SKM-1 treated with dmso at 0.1 percent for 144 hours (cell line): ENCODE data around the gene TSC22D3.
"Not testable (repeated sequence)": the region's sequence is repeated elsewhere in the genome, so short reads cannot be mapped to it uniquely, and the experiment has no call there.

ENCODE experiments used
- DNase-seq: peaks from one replicate; lab custom pipeline; 2025; ENCODE audit not compliant: unreplicated experiment; lab: John Stamatoyannopoulos, UW

Gene TSC22D3

DNA sequence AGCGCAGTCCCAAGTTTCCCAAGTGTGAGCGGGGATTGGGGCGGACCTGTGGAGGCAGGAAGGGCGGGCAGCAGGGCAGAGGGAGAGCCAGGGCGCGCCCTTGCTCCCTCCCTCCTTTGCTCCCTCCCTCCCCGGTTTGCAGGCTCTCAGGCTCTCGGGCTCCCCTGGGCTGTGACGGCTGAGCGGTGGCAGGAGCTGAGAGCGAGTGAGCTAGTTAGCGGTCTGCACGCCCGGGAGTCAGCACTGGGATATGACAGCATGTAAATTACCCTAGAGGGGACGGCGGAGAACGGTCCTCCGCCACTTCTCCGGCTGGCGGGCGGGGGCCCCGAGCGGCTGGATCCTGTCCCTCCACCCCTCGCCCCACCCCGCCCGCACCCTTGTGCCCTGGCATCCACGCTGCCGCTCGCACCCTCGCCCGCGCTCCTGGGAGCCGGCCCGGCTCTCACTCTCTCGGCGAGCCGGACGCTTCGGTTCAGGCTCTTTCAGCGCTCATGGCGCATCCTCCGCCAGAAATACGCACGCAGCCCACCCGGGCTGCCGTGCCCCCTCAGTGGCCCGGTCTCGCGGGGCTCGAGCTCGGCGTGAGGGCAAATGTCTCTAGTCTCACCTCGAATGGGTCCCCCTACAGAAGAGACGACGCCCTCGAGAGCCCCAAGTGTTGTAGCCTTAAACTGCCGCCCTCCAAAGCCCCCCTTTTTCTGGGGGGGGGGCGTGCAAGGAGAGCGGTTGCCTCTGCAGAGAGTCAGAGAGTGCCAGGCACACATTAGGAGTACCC lies at the start of gene TSC22D3:
TSS of gene TSC22D3 (minus strand) at position 54 of the 778 bp plus-strand sequence. CDS start 368 bp downstream, outside the sequence.
- peak; percentile 53 for DNase-seq

DNA sequence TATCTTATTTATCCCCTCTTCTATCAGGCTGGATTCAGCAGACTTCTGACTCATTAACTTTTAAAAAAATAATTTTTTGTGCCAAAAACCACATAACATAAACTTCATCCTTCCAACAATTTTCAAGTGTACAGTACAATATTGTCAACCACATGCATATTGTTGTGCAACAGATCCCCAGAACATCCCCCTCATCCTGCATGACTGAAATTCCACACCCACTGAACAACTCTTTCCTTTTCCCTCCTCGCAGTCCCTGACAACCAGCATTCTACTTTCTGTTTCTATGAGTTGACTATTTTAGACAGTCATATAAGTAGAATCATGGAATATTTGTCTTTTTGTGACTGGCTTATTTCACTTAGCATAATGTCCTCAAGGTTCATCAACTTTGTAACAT lies 47.9 kb upstream of the TSC22D3 start:
- no peak for DNase-seq

DNA sequence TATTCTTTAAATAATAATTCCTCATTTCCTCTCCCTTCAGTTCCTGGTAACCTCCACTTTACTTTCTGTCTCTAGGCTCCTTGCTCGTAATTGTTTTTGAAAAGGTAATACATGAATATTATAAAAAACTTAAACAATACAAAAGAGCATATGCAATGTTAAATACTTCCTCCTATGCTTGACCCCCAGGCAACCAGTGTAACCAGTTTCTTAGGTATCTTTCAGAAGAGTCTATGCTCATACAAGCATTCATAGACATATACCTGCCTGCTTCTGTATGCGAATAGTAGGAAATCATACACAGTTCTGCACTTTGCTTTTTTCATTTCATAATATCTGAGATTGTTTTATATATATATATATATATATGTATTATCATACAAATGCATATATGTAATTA lies 47.5 kb upstream of the TSC22D3 start:
- no peak for DNase-seq

DNA sequence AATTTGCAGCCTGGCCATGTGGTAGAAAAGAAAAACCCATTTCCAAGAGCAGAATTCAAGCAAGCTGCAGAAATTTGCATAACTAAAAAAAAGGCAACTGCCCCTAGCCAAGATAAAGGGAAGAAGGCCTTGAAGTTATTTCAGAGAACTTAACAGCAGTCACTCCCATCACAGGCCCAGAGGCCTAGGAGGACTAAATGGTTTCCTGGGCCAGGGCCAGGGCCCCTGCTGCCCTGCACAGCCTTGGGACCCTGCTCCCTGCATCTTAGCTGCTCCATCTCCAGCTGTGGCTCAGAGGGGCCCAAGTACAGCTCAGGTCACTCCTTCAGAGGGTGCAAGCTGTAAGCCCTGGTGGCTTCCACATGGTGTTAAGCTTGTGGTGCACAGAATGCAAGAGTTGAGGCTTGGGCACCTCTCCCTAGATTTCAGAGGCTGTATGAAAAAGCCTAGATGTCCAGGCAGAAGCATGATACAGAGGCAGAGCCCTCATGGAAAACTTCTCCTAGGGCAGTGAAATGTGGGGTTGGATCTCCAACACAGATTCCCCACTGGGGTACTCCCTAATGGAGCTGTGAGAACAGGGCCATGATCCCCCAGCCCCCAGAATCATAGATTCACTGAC lies 43.4 kb upstream of the TSC22D3 start:
- no peak for DNase-seq

DNA sequence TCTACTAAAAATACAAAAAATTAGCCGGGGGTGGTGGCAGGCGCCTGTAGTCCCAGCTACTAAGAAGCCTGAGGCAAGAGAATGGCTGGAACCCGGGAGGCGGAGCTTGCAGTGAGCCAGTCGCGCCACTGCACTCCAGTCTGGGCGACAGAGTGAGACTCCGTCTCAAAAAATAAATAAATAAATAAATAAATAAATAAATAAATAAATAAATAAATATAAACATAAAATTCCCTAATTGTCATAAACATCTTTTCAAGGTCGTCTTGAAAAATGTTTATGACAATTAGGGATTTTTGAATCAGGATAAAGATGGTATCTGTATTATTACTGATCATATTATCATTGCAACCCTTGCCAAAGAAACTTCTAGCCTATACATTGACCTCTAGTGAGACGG lies 34.5 kb upstream of the TSC22D3 start:
- not testable (repeated sequence) for DNase-seq

DNA sequence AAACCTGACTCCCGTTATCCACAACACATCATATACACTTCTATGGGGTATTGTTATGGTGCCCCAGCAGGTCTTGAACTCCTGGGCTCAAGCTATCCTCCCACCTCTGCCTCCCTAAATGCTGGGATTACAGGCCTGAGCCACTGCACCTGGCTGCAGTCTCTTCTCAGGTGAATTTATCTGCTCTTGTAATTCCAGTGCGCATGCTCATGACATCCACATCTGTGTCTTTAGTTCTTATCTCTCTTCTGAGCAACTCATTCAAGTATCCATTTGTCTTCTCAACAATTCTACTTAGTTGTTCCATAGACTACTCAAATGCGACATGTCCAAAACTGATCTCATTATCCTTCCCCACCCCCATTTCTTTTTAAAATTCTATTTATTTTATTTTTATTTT lies 29.6 kb upstream of the TSC22D3 start:
- DNase-seq, result no peak

DNA sequence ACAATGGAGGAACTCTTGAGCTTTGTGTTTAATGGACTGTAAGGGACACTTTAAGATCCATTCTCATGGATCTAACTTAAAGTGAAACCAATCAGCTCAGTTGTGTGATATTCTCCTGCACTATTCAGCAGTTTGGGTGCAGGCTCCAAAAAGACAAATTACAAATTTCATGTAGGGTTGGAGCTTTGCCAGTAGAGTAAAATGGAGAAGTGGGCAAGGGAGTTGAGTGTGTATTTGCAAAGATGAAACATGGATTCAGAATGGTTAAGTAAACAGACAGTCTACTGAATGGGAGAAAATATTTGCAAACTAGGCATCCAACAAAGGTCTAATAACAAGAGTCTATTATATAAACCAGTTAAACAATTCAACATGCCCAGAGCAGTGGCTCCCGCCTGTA lies 28.8 kb upstream of the TSC22D3 start:
- peak; percentile 21 for DNase-seq

DNA sequence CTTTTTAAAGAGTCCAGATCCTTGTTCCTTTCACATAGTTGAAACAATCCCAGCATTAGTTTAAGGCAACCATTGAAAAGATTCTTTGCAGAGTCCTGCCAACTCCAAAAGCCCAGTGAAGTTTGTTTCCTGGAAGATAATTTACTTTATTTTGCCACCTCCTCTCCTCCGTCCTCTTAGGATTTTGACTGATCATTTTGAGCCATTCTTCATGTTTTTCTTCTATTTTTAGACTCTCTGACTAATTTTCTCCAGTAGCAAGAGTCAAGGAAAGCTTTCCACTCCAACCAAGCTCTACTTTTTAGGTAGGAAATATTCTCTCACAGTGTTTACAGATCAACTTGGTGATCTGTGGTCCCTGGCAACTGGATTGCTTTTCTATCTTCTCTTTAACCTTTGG lies 12.2 kb upstream of the TSC22D3 start:
- no peak for DNase-seq

DNA sequence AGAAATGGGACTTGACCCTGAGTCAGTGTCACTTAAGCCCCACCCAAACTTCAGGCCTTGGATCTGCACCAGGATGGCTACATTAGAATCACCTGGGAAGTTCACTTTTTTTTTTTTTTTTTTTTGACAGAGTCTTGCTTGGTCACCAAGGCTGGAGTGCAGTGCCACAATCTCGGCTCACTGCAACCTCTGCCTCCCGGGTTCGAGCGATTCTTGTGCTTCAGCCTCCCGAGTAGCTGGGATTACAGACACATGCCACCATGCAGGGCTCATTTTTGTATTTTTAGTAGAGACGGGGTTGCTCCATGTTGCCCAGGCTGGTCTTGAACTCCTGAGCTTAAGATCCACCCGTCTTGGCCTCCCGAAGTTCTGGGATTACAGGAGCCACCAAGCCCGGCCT lies 4.9 kb upstream of the TSC22D3 start:
- DNase-seq, result no peak

DNA sequence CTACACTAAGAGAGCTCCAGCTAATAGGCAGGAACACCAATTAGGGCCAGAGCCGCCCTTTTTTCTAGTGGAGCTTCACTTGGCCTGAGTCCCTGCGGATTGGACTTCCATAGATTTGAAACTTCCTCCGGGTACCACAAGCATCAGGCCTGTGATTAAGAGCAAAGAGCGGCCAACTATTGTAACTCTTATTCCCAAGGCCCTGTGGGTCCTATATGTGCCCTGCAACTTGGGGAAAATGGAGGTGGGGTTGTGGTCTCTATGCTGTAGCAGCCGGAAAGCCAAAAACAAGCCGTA lies 1.9 kb upstream of the TSC22D3 start, which contains the start of gene NCBP2L:
TSS of gene NCBP2L (plus strand) at position 198 of the 297 bp plus-strand sequence. CDS start 16,488 bp downstream, outside the sequence.
- no peak for DNase-seq

DNA sequence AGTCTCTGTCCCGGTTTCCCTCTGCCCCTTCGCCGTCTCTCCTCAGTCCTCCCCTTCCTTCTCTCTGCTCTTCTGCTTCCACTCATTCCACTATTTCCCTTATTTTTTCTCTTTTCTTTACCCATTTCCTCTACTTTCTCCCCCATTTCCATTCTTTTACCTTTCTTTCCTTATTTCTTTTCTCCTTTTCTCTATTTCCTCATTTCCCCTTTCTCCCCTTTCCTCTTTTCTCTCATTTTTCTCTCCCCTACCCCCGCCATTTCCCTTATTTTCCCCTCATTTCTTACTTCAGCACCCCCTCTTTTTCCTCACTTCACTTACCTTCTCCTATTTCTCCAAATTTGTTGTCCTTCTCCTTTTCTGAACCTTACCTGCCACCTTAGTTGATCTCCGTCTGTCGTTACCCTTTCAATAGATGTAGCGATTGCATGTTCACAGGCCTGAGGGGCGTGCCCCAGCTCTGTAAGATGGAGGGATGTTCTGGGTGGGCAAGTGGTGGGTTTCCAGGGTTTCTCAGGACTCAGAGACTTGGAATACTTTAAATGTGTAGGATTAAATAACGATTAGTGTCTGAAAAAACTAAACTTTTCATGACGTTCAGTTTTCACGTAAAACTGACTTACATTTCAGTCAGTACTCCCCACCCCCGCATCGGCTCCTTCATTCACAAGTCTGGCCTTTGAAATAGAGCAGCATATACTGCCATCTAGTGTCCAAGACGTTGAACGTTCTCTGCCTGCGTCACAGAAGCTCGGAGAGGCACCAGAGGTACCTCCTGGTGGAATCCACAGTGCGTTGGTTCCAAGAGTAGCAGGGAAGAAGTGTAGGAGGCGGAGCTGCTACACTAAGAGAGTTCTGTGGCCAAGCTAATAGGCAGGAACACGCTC lies 1.3 kb upstream of the TSC22D3 start:
- DNase-seq, result peak; percentile 67

DNA sequence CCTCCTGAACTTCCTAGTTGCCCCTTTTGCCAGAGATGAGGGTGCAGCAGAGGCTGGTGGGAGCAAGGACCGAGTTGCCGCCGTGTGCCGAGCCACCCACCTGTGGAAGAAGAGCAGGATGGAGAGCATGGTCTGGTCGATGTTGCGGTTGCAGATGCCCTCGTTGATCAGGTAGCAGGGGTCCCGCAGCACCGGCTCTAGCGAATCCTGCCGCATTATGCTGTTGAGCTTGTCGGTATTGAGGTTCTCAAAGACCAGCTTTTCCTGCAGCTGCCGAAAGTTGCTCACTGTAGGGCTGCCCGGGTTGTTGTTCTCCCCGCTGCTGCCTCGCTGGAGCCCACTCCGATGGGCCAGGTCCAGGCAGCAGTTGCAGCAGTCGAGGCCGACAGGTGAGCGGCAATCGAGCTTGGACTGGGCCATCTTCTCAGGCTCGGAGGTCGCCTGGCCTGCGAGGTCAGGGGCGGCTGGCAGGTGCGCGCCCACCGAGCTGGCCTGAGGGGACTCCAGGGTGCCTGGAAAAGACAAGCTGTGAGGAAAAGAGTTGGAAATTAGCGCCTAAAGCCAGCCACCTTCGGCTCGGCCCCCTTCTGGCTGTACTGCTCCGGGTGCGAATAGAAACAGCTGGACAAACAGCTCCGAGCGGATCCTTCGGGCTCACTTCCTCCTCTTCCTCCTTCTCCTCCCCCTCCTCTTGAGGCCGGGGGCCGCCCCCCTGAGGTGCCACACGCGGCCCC lies 420 bp downstream of the TSC22D3 start:
- no peak for DNase-seq

DNA sequence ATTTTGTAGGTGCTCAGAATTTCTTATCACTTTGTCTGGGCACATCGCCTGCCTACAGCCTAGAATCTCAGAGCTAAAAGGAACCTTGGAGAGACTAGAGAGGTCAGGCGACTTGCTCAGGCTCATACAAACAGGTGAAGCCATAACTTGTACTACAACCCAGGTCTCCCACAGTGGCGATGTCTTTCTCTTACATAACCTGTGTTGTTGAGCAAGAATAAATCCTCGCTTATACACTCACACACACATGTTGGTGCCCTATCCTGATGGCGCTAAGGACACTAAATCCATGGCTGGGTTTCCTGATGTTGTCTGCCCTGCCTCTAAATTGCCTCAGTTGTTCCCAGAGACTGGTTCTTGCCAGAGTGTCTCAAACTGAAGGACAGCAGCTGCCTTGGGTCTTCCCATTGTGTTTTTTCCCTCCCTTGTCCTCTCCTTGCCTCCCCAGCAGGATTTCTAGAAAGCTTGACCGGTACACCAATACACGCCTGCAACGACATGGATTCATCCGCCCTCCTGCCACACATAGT lies 1.6 kb downstream of the TSC22D3 start:
- no peak for DNase-seq

DNA sequence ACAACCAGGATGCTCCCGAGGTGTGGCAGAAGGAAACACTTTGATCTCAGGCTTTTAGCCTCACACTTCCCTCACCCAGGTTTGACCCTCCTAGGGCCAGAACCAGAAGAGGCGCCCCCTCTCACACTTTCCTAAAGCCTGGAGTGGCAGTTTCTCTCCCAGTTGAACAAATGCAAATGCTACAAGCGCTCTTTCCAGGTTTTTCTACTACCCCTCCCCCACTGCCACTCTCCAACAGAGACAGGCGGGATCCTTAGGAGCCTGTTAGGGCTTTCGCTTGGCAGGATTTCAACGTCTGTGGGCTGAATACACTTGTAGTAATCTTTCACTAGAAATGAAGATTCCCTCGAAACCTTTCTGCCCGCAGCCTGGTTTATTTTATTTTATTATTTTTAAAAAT lies 2.4 kb downstream of the TSC22D3 start:
- DNase-seq, result no peak

DNA sequence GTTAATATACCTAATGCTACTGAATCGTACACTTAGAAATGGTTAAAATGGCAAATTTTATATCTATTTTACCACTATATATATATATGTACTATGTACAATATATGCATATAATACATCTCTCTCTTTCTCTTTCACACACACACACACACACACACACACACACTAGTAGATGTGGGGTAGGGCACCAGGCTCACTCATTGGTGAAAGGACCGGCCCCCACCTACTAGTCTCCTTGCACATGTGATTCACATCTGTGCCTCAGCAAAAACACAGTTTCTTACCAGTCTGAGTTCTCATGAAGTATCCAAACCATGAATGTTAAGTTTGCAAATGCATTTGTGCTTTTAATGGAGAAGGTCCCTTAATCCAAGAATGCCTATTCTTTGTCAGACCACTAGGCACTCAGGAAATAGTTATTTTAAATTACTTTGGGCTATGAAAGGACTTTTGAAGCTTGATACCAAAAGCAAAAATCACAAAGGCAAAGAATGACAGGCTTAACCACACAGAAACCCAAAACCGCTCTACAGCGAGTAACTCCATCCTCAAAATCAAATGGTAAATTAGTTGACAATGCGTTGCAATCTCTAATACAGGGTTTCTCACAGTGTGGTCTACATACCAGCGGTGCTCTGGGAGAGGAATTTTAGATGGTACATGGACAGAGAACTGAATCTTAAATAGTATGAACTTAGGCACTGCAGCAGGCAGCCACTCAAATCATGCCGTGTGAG lies 5.8 kb downstream of the TSC22D3 start:
- no peak for DNase-seq

DNA sequence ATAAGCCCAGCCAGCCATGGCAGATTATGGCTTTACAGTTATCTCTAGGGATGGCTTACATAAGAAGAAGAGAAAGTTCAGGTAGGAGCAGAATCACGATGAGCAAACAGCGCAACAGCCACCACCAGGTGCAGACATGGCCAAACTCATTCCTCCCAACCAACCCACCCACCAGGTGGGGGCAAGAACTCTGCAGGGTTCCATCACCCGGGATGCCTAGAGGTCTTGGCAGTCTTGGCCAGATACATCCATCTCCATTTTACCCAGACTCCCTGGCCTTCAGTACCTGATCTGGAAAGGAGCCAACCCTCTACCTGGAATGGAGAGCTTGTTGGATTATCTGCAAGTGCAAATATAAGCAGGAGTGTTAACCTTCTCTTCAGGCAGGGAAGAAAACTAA lies 7.5 kb downstream of the TSC22D3 start:
- DNase-seq, result no peak

DNA sequence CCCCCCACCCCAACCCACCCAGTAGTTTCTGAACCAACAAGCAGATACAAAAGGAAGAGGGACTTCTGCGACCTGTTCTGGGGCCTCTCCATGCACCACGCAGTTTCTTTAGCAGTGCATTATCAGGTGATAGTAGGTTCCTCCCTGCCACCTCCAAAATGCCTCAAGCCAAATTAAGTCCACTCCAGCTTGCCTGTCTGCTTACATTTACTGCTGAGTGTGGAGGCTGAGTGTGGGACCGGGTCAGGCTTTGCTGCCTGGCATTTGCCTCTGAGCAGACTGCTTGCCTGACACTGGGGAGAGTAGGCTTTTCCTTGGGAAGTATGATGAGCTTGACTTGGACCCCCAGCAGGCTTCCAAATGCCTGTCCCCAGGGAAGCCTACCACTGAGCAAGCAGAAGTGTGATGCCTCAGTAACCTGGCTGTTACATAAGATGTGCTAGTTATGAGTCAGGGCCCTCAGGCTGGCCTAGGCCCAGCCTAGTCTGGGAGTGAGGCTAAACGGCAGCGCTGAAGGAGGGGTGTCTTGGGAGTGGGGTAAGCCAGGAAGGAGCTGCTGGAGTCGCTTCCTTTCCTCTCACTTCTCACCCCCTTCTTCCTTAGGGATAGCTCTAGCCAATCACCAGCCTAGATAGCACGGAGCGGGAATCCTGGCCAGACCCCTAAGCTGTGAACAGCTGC lies 9.0 kb downstream of the TSC22D3 start:
- no peak for DNase-seq

DNA sequence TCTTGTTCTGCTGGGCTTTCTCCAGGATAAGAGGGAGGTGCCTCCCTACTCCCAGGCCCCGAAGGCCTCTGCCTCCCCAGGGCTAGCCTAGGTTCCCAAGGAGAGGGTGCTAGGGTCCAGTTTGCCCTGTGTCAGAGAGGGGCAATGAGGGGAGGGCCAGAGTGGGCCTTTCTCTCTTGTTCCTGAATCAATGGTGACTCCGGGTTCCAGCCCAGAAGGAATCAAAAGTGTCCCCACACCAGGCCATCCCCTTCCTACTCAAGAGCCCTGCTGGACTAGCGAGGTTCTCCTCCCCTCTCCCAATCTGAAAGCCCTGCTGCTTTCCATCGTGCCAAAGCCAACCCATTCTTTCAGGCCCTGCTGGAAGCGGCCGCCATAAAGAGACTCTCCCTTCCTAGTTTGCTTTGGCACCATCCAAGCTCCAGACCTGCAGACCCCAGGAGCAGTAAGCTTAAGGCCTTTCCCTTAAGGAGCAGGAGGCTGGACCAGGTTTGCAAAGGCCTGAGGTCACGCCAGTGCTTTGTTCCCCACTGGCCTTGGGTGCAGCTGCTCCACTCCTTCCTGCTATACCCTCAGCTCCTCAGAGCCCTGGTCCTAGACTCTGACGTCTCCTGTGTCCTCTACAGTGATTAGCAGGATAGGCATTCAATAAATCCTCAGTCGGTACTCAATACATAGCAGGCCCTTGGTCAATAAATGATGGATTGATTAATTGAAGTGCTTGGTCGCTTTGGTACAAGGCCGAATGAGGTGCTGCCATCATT lies 10.6 kb downstream of the TSC22D3 start:
- DNase-seq, result no peak

DNA sequence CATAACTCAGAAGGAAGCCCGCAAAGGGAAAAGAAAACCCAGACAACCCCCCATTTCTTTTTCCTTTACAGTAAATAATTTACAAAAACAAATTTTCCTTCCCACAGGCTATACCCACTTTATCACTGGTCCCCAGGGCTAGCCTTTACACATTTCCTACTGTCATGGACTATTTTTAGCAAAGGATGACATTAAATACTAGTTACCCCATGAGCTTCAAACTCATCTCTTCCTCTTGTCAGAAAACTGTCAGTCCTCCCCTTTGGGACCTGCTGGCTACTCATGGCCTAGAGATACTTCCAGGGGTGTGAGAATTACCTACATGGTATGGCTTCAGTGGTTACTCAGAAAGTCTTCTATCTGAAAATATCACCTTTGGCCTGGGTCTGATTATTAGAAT lies 11.9 kb downstream of the TSC22D3 start:
- DNase-seq, result no peak
